ENCODE measurements around the gene GRIK4.

The GRIK4 gene

DNA sequence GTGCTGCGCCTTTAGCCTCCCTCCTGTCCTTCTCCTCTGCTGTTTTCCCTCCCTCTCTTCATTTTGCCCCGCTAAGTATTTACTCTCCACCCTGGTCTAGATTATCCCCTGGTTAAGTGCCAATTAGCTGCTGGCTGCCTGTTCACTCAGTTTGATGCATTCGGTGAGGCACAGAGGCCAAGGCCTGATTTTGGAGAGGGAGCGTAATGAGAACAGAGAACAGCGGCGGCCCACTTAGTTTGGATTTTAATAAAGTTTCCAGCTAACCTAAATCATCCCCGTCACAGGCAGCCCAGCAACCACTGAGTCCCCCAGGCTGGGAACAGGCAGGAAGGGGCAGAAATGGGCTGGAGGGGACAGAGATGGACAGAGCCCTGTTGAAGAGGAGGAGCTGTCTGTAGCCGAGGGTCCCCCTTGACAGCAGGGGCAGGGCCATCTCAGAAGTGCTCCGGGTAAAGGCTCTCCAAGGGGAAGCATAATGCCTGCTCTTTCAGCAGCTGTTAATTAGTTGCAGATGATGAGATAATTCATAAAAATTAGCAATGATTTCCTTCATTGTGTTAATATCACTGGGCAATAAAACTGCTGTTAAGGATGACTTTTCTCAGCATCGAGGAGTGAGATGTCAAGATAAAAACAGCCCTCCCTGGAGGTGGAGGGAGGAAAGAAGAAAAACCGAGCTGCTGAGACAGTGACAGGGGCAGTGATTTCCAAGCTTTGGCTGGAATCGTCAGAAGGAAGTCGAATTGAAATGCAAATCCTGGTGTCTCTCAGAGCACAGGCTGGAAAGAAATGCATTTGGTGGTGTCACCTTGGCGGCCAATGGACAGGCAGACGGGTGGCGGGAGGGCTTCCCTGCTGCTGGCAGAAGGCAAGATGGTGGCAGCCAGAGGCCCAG lies 170.1 kb downstream of the GRIK4 start:
- no peak for DNase-seq

DNA sequence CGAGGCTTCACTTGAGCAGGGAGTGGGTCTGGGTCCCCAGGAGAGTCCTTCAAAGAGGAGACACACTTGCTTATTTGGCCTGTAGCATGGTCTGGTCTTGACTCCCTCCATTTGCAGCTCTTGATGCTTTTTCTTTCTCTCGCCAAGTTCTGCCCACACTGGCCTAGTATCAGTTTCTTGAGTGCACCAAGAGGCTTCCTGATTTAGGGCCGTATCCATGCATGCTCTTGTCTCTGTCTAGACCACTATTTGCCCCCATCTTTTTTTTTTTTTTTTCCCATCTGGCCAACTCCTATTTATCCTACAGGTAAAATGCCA lies 170.7 kb downstream of the GRIK4 start:
- DNase-seq, result no peak

DNA sequence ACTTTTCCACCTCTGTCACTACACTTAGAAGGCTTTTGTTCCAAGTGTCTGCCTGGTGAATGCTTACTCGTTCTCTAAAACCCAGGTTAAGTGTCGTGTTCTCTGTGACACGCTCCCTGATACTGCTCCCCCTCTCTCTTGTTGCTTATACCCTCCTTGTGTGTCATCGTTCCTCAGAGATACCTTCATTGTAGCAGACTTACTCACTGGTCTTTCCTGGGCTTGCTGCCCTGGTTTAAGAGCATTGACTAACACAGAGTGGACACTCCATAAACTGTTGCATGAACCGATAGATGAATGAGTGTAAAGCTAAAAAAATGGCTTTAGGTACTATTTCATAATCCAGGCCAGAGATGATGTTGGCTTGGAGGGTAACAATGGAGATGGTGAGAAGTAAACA lies 171.3 kb downstream of the GRIK4 start:
- no peak for DNase-seq

DNA sequence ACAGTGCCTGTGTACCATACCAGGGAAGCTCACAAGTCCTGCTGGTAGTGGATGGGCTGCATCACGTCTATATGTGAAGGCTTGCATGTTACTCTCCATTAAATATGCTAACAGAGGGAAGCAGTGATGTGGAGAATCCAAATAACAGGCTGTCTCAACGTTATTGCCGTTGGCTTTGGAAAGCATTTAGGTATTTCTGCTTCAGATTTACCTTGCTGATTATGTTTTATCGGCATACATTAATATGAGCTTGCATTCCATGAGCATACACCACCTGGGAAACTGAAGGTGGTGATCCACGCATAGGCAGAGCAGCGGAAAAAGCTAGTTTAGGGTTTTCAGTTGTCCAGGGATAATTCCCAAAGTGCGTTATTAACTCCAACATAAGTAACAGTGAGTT lies 175.0 kb downstream of the GRIK4 start:
- DNase-seq, result no peak

DNA sequence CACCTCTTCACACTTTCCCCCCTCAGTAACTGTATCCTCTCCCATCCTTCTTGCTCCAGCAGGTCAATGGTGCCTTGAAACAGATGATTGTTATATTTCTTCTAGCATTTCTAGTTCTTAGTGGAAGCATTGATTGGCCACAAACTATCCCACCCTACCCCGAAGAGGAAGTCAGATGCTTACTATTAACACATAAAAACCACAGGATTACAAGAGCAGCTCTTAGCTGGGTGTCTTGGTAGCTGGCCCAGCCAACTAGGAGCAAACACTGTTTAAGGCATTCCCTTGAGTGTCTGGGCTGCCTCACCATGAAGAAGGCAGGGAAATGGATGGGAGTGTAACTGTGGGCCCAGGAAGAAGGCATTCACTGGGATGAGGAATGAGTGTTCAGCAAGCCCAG lies 176.6 kb downstream of the GRIK4 start:
- DNase-seq, result no peak

DNA sequence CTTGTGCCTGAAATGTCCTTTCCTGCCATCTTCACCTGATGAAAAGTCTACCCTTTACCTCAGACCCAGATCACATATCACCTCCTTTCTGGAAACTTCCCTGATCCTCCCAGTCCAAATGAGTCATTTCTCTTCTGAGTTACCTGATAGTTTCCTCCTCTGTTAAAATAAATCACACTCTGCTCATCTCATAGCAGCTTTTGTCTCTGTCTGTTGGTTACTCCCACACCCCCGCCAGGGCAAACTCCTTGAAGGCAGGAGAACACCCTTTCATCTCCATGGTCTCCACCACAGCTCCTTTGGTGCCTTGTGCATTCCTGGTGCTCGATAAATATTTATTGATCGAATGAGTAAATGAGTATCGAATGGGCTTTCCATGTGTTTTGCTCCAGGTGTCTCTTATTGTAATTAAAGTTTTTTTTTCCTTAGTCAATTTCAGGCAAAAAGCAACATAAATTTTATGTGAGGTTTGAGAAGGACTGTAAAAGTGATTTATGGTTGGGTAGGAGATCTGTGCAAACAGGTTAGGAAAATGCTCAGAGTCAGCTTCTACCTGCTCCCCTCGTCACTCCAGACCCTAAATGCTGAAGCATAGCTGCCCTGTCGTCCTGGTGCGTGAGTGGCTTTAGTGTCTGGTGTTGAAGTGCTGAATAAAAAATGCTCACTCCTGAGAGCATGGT lies 178.2 kb downstream of the GRIK4 start:
- no peak for DNase-seq

DNA sequence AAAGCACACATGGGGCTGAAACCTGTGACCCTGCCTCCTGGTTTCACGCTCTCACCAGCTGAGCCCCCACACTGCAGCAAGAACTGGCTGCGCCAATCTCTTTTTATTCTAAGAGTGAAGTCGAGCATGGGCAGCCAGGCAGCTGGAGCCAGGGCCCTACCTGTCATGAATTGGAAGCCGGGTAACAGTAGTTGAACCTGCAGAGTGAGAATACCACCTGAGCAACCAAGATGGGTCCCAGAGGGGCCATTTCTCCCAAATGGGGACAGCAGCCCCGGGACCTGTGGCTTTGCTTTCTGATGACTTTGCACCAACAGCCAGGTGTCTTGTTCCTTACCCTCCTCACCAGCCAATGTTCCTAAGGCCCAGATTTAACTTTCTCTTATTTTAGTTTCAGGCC lies 178.9 kb downstream of the GRIK4 start:
- DNase-seq, result no peak

DNA sequence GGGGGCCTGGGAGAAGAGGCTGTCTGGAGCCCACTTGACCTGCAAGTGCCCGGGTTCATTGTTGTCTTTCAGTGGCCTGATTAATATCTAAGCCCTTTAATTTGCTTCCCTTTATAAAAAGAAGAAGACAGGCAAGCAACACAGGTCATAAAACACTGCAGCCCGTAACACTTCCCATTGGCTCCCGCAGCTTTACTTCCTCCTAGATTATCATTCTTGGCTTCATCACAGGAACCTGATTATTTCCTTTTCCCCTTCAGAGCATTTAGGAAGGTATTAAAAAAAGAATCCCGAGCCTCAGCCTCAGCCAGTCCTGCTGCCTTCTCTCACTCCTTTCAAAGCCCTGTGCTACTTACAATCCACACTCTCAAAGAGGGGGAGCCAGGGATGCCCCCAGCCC lies 183.2 kb downstream of the GRIK4 start:
- DNase-seq, result no peak

DNA sequence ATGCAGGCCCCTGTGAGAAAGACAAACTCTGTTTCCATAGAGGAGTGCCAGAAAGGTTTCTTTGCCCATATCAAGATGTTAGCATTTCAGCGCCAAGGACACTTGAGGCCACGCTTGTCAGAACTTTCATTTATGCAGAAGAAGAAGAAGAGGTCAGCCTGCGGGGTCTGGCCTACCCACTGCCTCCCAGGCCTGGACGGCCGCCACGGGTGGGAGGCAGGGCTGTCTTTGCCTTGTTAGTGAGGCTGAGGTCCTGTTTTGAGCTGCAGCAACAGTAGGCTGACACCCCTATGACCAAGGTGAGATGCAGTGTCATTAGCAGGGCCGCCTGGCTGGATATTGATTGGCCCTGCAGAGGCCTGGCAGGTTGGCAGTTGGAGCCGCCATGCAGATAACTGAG lies 183.9 kb downstream of the GRIK4 start:
- DNase-seq, result no peak

DNA sequence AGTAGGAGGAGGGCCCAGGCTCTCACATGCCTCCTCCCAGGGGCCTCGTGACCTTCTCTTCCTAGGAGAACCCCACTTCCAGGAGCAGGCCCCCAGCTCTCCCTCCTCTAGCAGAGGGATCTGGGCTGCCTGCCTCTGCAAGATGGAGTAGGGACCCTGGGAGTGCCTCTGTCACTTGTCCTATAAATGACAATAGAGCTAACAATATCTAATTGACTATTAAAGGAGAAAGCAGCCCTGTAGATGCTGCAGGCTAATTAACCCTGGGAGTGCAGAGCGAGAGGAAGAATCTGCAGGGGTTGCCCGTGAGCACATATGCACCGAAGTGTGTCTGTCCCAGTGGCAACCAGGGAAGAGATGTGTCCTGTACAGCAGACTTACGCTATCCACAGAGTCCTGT lies 184.4 kb downstream of the GRIK4 start:
- no peak for DNase-seq

DNA sequence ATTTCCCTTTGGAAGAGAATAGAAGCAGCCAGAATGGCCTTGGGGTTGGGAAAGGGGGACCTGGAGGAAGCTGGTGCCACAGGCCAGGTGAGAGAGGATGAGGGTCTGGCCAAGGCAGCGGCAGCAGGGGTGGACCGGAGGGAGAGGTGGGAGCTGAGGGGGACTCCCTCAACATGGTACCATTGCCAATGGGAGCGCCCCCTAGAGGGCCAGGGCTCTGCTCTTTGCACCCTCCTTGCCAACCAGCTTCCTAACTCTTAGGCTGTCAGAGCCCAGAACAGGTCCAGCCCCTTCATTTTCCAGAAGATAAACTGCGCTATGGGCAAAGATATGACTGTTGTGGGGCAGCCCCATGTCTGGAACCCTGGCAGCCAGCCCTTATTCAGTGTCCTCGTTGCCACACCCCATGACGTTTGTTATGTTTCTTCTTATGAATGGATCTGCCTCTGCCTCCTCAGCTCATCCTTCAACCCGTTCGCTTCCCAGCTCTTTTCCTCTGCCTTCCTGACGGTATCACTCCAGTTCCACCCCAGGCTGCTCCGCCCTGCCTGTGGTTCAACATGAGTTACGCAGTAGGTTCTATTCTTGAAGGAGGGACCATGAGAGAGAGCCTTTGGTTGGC lies 185.2 kb downstream of the GRIK4 start:
- DNase-seq, result no peak

DNA sequence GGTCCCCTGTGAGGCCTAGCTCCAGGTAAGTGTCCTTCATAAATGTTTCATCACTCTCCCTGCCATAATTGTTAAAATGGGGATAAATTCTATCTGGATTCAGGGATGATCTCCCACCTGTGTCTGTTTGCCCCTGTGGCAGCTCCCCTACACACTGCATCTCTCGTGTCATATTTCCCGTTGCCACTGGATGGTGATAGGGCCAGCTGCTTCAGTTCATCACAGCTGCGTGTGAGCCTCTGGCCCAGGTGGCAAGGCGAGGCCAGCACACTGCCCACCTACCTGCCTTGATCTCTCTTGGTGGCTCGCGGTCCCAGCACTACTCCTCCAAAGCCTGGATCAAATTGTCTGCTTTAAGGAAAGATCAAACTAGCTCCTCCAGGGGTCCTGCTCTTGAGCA lies 187.4 kb downstream of the GRIK4 start:
- no peak for DNase-seq

DNA sequence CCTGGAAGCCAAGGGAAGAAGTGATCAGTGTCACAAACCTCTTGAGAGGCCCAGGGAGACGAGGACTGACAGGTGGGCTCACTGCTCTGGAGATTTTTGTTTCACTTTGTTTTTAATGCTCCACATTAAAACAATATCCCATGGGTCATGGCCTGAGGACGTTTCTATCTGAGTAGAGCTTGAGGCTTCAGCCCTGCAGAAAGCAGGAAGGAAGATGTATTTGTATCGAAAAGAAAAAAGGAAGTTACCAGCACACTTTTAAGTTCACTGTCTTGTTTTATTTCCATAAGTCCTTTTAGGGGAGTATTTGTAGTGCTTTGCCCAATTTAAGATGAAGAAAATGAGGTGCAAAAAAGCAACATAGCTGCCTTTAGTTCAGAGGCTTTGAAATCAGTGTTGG lies 191.1 kb downstream of the GRIK4 start:
- DNase-seq, result no peak

DNA sequence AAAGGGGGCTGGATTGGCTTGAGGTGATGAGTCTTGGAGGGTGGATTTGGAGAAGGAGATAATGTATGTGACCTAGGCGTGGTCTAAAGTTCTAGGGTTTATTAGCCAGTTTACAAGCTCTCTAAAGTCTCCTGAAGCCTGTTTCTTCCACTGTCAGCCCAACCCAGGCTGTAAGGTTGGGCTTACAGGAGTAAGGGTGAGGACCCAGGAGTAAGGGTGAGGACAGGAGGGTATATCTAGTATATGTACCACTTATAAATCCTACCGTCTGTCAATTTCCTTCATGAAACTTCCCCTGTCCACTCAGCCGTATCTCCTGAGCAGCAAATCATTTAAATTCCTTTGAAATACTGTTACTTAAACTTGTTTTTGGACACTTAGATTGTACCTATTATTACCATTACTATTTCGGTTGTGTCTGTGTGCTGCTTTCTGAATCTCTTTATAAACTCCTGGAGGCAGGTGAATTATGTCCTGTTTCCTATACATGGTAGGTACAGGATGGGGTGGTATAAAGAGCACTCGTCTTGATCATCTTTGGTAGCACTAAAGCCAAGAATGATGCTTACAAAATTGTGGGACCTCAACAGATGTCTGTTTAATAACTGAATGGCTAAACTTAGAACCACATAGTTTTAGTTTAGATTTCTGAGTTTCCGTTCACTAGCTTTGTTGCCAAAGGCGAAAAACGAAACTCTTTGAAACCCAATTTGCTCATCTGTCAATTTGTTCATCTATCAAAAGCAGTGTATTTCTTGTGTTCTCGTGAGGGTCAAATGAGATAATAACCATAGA lies 192.0 kb downstream of the GRIK4 start:
- no peak for DNase-seq

DNA sequence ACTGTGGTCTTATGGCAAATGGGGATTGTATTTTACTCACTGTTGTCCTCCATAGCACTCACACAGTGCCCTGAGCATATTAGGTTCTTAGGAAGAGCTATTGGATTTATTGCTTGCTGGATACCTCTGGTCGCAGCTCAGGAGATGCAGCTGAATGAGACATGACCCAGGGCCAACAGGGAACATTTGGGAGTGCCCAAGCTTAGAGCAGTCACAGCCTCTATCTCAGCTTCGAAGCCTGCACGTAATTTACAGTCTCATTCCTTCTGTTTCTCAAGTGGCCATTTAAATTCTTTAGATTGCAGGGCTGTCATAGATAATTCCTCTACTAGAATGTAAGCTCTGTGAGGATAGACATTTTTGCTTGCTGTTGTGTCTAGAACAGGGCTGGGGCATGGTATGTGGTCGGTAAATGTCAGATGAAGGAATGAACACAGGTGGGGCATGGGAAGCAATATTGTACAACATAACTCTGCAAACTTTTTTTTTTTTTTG lies 192.8 kb downstream of the GRIK4 start:
- DNase-seq, result no peak

DNA sequence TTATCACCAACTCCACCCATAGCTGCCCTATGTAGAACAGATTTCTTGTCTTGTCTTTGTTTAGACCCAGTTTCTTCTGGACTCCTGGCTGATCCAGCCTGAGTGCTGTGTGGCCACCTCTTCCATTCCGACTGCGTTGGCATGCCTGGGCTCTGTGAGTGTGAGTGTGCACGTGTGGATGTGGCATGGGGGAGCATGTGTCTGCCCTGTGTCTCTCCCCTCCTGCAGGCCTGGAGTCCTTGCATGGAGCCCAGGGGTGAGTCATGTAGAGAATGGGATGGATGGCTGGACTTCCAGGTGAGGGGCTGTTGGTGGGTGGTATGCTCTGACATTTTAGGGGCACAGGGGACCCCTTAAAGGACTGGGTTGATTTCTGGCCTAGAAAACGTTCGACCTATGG lies 194.7 kb downstream of the GRIK4 start:
- DNase-seq, result no peak

DNA sequence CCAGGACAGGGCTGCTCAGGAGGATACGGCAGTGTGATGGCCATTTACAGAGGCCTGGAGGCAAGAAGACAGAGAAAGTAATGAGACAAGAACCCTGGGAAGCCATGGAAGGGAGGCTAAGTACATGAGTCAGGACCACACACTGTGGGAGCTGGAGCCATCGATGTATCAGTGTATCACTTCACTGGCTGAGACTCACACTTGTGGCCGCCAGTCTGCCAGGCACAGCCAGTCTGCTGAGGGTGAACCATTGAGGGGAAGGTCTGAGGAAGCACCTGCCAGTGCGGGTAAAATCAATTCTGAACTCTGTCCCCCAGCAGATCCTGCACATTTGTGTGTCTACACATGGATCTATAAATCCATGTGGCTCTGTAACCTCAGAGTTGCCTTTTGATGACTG lies 195.6 kb downstream of the GRIK4 start:
- no peak for DNase-seq

DNA sequence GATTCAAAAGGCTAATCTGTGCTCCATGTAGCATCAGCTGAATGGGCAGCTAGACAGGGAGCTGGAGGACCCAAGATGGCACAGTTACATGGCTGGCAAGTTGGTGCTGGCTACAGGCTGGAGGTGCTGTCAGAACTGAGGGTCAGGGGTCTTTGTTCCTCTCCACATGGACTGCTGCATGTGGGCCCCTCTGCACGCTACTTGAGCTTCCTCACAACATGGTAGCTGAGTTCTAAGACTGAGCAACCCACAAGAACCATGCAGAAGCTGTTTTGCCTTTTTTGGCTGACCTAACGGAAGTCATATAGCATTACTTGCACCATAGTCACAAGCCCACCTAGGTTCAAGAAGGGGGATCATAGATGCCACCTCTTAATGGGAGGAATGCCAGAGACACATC lies 196.1 kb downstream of the GRIK4 start:
- DNase-seq, result no peak

DNA sequence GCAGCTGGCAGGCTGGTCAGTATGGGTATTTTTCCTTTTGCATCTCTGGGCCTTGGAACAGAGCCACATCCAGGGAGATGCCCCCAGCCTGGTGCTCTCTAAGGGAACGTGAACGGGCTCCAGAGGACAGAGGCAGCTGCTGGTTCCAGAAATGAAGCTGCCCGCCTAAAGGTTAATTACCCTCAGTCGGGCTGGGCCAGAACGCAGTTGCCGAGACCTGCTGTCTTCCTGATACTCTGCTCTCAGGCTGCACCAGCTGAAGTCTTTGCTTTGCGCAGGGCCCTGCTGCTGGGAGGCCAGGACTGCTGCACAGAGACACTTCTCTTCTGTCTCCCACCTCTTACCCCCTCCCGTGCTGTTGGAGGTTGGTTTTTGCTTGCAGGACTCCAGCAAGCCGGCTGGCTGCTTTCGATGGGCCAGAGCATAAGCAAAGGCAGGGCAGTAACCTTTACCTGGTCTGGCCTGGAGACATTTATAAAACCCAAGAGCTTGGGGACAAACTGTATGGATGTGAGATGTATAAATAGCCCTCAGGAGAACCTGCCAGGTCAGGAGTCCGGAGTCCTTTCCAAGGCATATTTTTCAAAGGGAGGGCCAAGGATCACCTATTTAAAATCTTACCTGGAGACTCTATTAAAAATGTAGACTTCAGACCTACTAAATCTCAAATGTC lies 197.1 kb downstream of the GRIK4 start:
- DNase-seq, result no peak

DNA sequence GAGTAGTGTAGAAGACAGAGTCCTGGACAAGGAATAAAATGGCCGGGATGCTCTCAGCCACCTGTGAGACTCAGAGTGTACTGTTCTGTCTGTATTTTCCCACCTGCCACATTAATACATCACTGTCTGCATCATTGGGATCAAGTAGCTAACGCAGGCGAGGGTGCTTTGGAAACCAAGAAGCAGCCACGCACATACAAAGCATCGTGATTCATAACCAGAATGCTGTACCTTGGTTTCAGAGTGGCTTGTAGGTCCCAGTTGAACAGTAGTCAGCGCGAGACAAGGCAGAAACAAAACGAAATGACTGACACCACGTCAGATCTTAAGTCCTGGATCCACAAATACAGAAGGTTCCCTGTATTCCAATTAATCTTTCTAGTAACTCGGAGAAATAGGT lies 198.3 kb downstream of the GRIK4 start:
- no peak for DNase-seq

DNA sequence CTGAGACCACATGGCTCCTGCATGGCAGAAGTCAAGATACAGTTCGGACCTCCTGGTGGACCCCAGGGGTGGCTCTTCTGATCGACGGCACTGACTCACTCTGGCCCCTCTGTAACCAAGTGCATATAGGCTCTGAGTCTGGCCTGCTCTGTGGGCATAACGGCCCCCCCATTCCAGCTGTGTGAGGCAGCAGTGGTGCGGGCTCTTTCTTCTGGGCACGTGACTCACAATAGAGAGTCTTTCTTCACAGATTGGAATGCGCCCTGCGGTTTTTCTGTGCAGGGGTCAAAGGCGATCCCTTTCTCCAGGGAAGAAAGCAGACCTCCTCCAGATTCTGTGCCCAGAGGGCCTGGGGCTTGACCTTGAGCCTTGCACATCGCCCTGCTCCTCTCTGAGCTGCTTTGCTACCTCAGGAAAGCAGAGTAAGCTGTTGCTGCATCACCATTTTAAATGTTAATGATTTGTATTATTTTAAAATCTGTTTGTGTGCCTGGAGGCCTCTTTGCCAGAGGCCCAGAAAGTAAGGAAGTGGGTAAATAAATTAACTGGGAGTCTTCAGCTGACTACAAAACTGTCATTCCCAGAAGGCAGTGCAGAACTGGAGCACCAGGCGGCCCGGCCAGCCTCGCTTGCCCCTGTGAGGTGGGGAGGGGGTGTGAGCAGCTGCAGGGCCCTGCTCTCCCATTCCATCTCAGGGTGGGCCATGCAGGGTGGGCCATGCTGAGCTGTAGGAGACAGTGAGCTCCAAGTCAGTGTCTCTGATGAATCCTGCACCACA lies 199.0 kb downstream of the GRIK4 start:
- no peak for DNase-seq

DNA sequence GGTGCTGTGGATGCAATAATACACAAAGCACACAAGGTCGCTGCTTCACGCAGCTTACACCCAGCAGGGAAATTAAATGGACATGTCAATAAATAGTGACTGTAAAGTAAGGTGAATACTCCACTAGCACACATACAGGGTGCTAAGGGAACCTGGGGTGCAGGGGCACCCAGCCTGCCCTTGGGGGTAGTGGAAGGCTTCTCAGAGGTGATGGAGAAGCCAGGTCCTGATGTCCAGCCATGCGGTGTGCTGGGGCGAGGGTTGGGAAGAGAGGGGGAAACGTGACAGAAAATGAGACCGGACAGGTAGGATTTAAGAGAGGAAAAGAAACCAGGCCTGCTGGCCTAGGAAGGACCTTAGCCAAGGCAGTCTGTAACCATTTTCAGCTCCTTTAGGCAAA lies 200.5 kb downstream of the GRIK4 start:
- no peak for DNase-seq
